Transverse colon (tissue), 3 donors: ENCODE results near the gene ZNF554.
"Not testable (repeated sequence)": the region's sequence is repeated elsewhere in the genome, so short reads cannot be mapped to it uniquely, and the experiment has no call there.

Experiments
- CTCF ChIP-seq, 5 experiments: fragments of 200-600 bp in 3 of 5; fragments of 450-650 bp in 2 of 5; sonication (generic) in 3 of 5; IDR thresholded peaks; 1 replicate in 2 of 5; 2 replicates in 3 of 5; pipeline ENCODE4 v1.5.1; 2016 to 2017; ENCODE audit warnings: antibody characterized with exemption in 5 of 5, inconsistent platforms in 3 of 5, mild to moderate bottlenecking in 2 of 5, moderate library complexity in 1 of 5
- POLR2A ChIP-seq: fragments of 450-650 bp; IDR thresholded peaks from one replicate; pipeline ENCODE4 v1.6.1; 2016; ENCODE audit warnings: antibody characterized with exemption, mild to moderate bottlenecking, moderate library complexity

GRCh38 chr19:2817237-2817829 is 2.3 kb upstream of the ZNF554 start:
- not testable (repeated sequence) for TF ChIP-seq CTCF (IDR thresholded peaks at IDR 0.05); POLR2A
